Stromal cell of bone marrow (primary cell): ENCODE results near the gene PSD4.

ENCODE experiments used
- DNase-seq: peaks from one replicate; pipeline ENCODE4 v3.0.0-alpha.2; 2012; ENCODE audit warnings: low read depth

Gene PSD4

GRCh38 chr2:113173542-113174375 is at the start of gene PSD4:
PSD4 (plus strand) TSS chr2:113173971; CDS start chr2:113182457, 8,486 bp downstream.
- no peak for DNase-seq

- no peak for DNase-seq
These were observed 49.4 kb upstream of the PSD4 start for GRCh38 chr2:113124181-113124961.

GRCh38 chr2:113124984-113125855 is 48.6 kb upstream of the PSD4 start:
- DNase-seq: no peak

GRCh38 chr2:113126845-113127645 is 46.7 kb upstream of the PSD4 start, which contains the start of gene IL1RN:
IL1RN (plus strand) TSS chr2:113127598; CDS start chr2:113127625, 27 bp downstream.
- no peak for DNase-seq

GRCh38 chr2:113127646-113128570 is 45.9 kb upstream of the PSD4 start:
- no peak for DNase-seq

- DNase-seq: no peak
These were observed 44.2 kb upstream of the PSD4 start for GRCh38 chr2:113129519-113130078.

GRCh38 chr2:113131352-113132185 is 42.2 kb upstream of the PSD4 start:
- DNase-seq: no peak

- no peak for DNase-seq
These were observed 41.3 kb upstream of the PSD4 start for GRCh38 chr2:113132414-113133021.

- no peak for DNase-seq
These were observed 39.8 kb upstream of the PSD4 start for GRCh38 chr2:113133704-113134598.

GRCh38 chr2:113134717-113135116 is 39.1 kb upstream of the PSD4 start:
- DNase-seq: no peak

- DNase-seq: no peak
These were observed 38.5 kb upstream of the PSD4 start for GRCh38 chr2:113135317-113135716.

GRCh38 chr2:113136828-113137775 is 36.7 kb upstream of the PSD4 start:
- peak; percentile 20 for DNase-seq

- DNase-seq: no peak
These were observed 35.9 kb upstream of the PSD4 start for GRCh38 chr2:113137827-113138226.

GRCh38 chr2:113138428-113139322 is 35.1 kb upstream of the PSD4 start:
- DNase-seq: peak; percentile 50

GRCh38 chr2:113141451-113141850 is 32.3 kb upstream of the PSD4 start:
- no peak for DNase-seq
